Panc1 (cell line): Measurements from ENCODE around the gene HEYL. TPM values are rescaled to one million over a fixed set of nuclear protein-coding genes. Genes with fewer than 3 reads are reported as not detected.

ENCODE experiments used
- ATAC-seq: fragments of 200-7000 bp; cut with Tn5 transposase; 2 replicates; pipeline ENCODE4 v1.9.1; 2020; ENCODE audit warnings: mild to moderate bottlenecking, moderate library complexity
- BruUV-seq: library from RNA; stranded (reverse); fragments of 400-500 nt; replicated peaks from 2 replicates; lab custom pipeline; 2021; lab: Mats Ljungman, UMichigan
- CTCF ChIA-PET: fragments of 300-600 bp; sonication (Branson Sonifier 250); formaldehyde crosslinking; loops from one replicate; lab custom pipeline; 2022; ENCODE audit warnings: antibody characterized with exemption; lab: Charles Lee
- POLR2A ChIA-PET: fragments of 300-600 bp; sonication (Branson Sonifier 250); formaldehyde crosslinking; loops from one replicate; lab custom pipeline; 2022; ENCODE audit warnings: antibody characterized with exemption; lab: Charles Lee
- DNase-seq: peaks from one replicate; pipeline ENCODE4 v3.0.0-alpha.2; 2010; ENCODE audit warnings: low read depth, low spot score
- H3K27ac ChIP-seq: 2 replicates; pipeline ENCODE4 v1.5.1; 2011; ENCODE audit warnings: mild to moderate bottlenecking, low read length, inconsistent platforms
- H3K27me3 ChIP-seq: fragments of 200-500 bp; sonication (Bioruptor generic); 2 replicates; pipeline ENCODE4 v1.6.0; 2014; ENCODE audit warnings: low read length, inconsistent platforms; ENCODE audit not compliant: control insufficient read depth, insufficient read depth
- H3K36me3 ChIP-seq: fragments of 200-500 bp; sonication (Bioruptor generic); 2 replicates; pipeline ENCODE4 v1.5.1; 2014; ENCODE audit warnings: inconsistent platforms, mild to moderate bottlenecking, low read length, moderate library complexity; ENCODE audit not compliant: control insufficient read depth, insufficient read depth
- H3K4me1 ChIP-seq: 2 replicates; pipeline ENCODE4 v1.5.1; 2011; ENCODE audit warnings: inconsistent platforms, mild to moderate bottlenecking, low read length, moderate library complexity; ENCODE audit not compliant: control insufficient read depth, insufficient read depth
- H3K4me3 ChIP-seq, 2 experiments: 2 replicates each; pipeline ENCODE4 v1.5.1; 2011 to 2012; ENCODE audit warnings: low read depth in 2 of 2, low read length in 2 of 2, mild to moderate bottlenecking in 2 of 2, inconsistent platforms in 1 of 2, moderate library complexity in 1 of 2
- H3K9me3 ChIP-seq: fragments of 200-500 bp; sonication (Bioruptor generic); 2 replicates; pipeline ENCODE4 v1.5.1; 2014; ENCODE audit warnings: low read depth, mild to moderate bottlenecking, inconsistent platforms, low read length, moderate library complexity; ENCODE audit not compliant: control insufficient read depth, insufficient read depth
- POLR2AphosphoS5 ChIP-seq: IDR thresholded peaks from 2 replicates; pipeline ENCODE4 v1.6.1; 2012; ENCODE audit warnings: mild to moderate bottlenecking, low read depth, low read length, moderate library complexity
- REST ChIP-seq, 2 experiments: IDR thresholded peaks; 2 replicates each; pipeline ENCODE4 v1.6.1; 2011 to 2012; ENCODE audit warnings: low read depth in 2 of 2, control low read depth in 1 of 2, low read length in 1 of 2, mild to moderate bottlenecking in 1 of 2, moderate library complexity in 1 of 2; ENCODE audit not compliant: insufficient read depth in 1 of 2
- SIN3A ChIP-seq: IDR thresholded peaks from 2 replicates; pipeline ENCODE4 v1.6.1; 2012; ENCODE audit warnings: low read depth, mild to moderate bottlenecking, low read length, moderate library complexity, borderline replicate concordance; ENCODE audit not compliant: insufficient read depth
- TCF7L2 ChIP-seq: IDR thresholded peaks from 2 replicates; pipeline ENCODE4 v1.6.1; 2011; ENCODE audit warnings: mild to moderate bottlenecking, low read depth, low read length, inconsistent platforms
- in situ Hi-C: cut with HindIII; loops from 2 replicates; pipeline ENCODE4 v1.10.0; 2016; ENCODE audit warnings: low sequenced_read_pairs, low pct_unique_long_range_greater_than_20kb
- intact Hi-C: fragments of 100-400 bp; cut with micrococcal nuclease; formaldehyde crosslinking; loops from one replicate; pipeline ENCODE4 v1.10.0; 2022; ENCODE audit not compliant: unreplicated experiment
- total RNA-seq: library from RNA; stranded (reverse); gene quantifications from one replicate; pipeline ENCODE4 v1.2.1, GENCODE V29; 2021; ENCODE audit not compliant: unreplicated experiment
- TF ChIP-seq, protein P1 (sequence below): fragments of 450-650 bp; IDR thresholded peaks from 2 replicates; pipeline ENCODE4 v1.5.1; 2017; ENCODE audit warnings: mild to moderate bottlenecking

HEYL gene
- total RNA-seq, 1 experiment from 2014 or later, result 2.3 TPM

- Histone ChIP-seq H3K4me1 (no peaks in the 10 kb centered on the region; the same call in 1 of the 2 replicates), H3K4me3 (no peak overlapping the region), H3K36me3 (no peaks in the 10 kb centered on the region), H3K9me3 (no peaks in the 10 kb centered on the region), H3K27ac (no peak overlapping the region), H3K27me3 (no peaks in the 10 kb centered on the region)
- CTCF ChIA-PET, result no interaction called here
- TF ChIP-seq REST (IDR thresholded peaks at IDR 0.05; ENCODE audit: insufficient read depth in 1 of 2, low read depth in 2 of 2, low read length in 1 of 2), result no peak
- no peak for TF ChIP-seq POLR2AphosphoS5
- TF ChIP-seq SIN3A, result no peak
- TF ChIP-seq TCF7L2, result no peak
- BruUV-seq, result no TSS peak
- in situ Hi-C loops (no loop called here), intact Hi-C loops (no loop called here)
- ATAC-seq (no peak), DNase-seq (no peak)
- POLR2A ChIA-PET, result no interaction called here
Measured at GRCh38 chr1:39645411-39646043, 6.1 kb upstream of the HEYL start.

DNA sequence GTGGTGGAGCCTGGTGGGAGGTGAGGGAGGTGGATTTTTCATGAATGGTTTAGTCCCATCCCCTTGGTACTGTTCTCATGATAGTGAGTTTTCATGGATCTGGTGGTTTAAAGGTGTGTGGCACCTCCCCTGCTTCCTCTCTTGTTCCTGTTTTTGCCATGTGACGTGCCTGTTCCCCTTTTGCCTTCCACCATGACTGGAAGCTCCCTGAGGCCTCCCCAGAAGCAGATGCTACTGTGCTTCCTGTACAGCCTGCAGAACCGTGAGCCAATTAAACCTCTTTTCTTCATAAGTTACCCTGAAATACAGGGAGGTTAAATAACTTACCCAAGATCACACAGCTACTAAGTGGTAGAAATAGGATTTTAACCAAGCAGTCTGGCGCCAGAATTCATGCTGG, 4.3 kb upstream of the HEYL start:
- BruUV-seq, result no TSS peak
- ChIA-PET CTCF (no interaction called here), POLR2A (no interaction called here)
- intact Hi-C loops (no loop called here), in situ Hi-C loops (no loop called here)
- no peak for DNase-seq
- Histone ChIP-seq H3K27ac (no peak overlapping the region), H3K4me3 (no peak overlapping the region), H3K9me3 (no peaks in the 10 kb centered on the region), H3K36me3 (no peaks in the 10 kb centered on the region), H3K27me3 (no peaks in the 10 kb centered on the region), H3K4me1 (peaks cover 2% of the 10 kb centered on the region; the same call in 1 of the 2 replicates)
- no peak for ATAC-seq
- TF ChIP-seq, protein P1, sequence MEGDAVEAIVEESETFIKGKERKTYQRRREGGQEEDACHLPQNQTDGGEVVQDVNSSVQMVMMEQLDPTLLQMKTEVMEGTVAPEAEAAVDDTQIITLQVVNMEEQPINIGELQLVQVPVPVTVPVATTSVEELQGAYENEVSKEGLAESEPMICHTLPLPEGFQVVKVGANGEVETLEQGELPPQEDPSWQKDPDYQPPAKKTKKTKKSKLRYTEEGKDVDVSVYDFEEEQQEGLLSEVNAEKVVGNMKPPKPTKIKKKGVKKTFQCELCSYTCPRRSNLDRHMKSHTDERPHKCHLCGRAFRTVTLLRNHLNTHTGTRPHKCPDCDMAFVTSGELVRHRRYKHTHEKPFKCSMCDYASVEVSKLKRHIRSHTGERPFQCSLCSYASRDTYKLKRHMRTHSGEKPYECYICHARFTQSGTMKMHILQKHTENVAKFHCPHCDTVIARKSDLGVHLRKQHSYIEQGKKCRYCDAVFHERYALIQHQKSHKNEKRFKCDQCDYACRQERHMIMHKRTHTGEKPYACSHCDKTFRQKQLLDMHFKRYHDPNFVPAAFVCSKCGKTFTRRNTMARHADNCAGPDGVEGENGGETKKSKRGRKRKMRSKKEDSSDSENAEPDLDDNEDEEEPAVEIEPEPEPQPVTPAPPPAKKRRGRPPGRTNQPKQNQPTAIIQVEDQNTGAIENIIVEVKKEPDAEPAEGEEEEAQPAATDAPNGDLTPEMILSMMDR, result no peak
- TF ChIP-seq SIN3A (no peak), REST (IDR thresholded peaks at IDR 0.05; ENCODE audit: insufficient read depth in 1 of 2, low read depth in 2 of 2, low read length in 1 of 2) (no peak), POLR2AphosphoS5 (no peak), TCF7L2 (no peak)
